Astrocyte of the cerebellum (primary cell): Measurements from ENCODE around the gene PCCA.
"Not testable (repeated sequence)": the region's sequence is repeated elsewhere in the genome, so short reads cannot be mapped to it uniquely, and the experiment has no call there.

Experiments
- DNase-seq: peaks from one replicate; pipeline ENCODE4 v3.0.0-alpha.2; 2011; ENCODE audit warnings: low read depth
- H3K4me3 ChIP-seq: 2 replicates; pipeline ENCODE4 v1.5.1; 2011; ENCODE audit warnings: mild to moderate bottlenecking, low read depth, low read length, moderate library complexity
- in situ Hi-C: cut with HindIII; loops from 2 replicates; pipeline ENCODE4 v1.10.0; 2017; ENCODE audit warnings: low sequenced_read_pairs
- TF ChIP-seq, protein P1 (sequence below): IDR thresholded peaks from 2 replicates; pipeline ENCODE4 v1.5.1; 2012; ENCODE audit warnings: low read length, low read depth, moderate library complexity, mild to moderate bottlenecking; ENCODE audit errors: missing control alignments

Gene PCCA

GRCh38 chr13:100561599-100562204, 472.8 kb downstream of the PCCA start:
- no peak overlapping the region for H3K4me3 ChIP-seq
- in situ Hi-C loops, result loop anchor here (5.0 kb wide), 1 partner anchor 556 kb away; no protein-coding TSS in a partner anchor
- no peak for DNase-seq
- TF ChIP-seq, protein P1, sequence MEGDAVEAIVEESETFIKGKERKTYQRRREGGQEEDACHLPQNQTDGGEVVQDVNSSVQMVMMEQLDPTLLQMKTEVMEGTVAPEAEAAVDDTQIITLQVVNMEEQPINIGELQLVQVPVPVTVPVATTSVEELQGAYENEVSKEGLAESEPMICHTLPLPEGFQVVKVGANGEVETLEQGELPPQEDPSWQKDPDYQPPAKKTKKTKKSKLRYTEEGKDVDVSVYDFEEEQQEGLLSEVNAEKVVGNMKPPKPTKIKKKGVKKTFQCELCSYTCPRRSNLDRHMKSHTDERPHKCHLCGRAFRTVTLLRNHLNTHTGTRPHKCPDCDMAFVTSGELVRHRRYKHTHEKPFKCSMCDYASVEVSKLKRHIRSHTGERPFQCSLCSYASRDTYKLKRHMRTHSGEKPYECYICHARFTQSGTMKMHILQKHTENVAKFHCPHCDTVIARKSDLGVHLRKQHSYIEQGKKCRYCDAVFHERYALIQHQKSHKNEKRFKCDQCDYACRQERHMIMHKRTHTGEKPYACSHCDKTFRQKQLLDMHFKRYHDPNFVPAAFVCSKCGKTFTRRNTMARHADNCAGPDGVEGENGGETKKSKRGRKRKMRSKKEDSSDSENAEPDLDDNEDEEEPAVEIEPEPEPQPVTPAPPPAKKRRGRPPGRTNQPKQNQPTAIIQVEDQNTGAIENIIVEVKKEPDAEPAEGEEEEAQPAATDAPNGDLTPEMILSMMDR, result no peak

- TF ChIP-seq, protein P1, result no peak
- no peak for DNase-seq
- no peak overlapping the region for H3K4me3 ChIP-seq
- in situ Hi-C loops, result loop anchor here (5.0 kb wide), 1 partner anchor 554 kb away; no protein-coding TSS in a partner anchor
Measured at GRCh38 chr13:100563779-100564178, 474.9 kb downstream of the PCCA start.

DNA sequence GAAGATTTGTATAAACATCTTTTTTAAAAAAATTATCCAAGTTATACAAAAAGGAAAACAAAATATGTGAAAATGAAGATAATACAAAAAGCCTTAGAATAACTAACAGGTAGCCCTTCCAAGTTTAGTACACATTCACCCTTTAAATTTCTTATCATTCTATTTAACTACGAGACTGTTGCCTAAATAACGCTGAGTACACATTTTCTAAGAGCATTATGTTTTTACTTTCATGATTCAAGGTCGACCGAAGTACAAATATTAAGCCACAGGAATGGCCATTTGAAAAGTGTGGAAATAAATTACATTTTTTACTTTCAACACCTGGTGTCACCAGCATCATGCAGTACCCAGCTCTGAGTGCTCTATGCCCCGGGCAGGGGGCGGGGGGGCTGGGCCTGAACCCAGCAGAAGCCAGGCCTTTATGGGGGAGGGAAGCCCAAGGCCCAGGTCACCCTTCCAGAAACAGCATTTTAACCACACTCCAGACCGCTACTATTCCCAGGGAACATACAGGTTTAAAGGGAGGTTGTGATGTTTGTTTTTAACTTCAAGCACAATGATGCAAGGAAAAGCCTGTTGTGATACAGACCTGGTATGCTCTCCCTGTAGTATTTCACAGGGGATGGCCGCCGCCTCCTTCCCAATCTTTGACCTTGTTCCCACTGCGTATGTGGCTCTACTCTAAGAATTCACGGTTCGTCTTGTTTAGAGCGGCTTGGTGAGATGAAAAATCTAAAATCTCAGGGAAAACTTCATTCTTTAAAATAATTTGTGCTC, 475.7 kb downstream of the PCCA start:
- no peak for DNase-seq
- TF ChIP-seq, protein P1, result no peak
- no peak overlapping the region for H3K4me3 ChIP-seq
- in situ Hi-C loops, result loop anchor here (5.0 kb wide), 1 partner anchor 553 kb away; no protein-coding TSS in a partner anchor

DNA sequence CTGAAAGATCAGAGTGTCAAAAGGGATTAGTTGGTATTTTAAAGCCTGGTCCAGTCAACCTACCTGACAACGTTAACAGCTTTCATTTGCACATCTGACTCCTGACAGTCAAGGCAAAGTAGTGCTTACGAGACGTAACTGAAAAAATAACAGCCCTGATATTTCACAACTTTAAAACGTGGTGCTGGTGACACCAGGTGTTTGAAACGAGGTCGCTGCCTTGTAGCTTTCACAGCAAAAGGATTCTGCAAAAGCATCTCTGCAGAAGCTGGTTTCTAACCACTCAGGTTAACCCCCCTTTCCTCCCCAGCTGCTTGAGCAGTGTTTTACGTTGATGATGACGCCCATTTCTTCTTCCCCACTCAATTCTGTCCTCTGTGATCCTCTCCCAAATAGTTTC, 476.4 kb downstream of the PCCA start:
- no peak for DNase-seq
- in situ Hi-C loops, result no loop called here
- no peak overlapping the region for H3K4me3 ChIP-seq
- TF ChIP-seq, protein P1, result no peak

DNA sequence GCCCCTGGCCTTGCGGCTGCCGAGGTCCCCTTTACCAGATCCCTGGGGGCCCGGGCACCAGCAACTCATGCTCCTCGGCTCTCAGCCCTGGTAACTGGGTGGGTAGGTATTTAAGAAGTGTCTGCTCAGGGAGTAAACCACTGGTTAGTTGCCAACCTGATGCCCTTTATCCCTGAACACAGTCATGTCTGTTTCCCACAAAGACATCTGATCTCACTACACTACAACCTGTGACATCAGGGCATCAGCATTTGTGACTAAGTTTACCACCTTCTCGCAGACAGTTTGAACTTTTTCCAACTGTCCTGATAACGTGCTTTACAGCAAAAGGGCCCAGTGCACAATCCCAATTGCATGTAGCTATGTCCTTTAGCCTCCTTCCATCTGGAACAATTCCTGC, 477.6 kb downstream of the PCCA start:
- TF ChIP-seq, protein P1, result no peak
- in situ Hi-C loops, result no loop called here
- no peak overlapping the region for H3K4me3 ChIP-seq
- DNase-seq, result no peak

GRCh38 chr13:100573121-100573520, 484.2 kb downstream of the PCCA start:
- TF ChIP-seq, protein P1, result peak; percentile 70
- in situ Hi-C loops, result no loop called here
- DNase-seq, result peak; percentile 70
- no peak overlapping the region for H3K4me3 ChIP-seq

GRCh38 chr13:100577239-100577638, 488.3 kb downstream of the PCCA start:
- in situ Hi-C loops, H3K4me3 ChIP-seq, DNase-seq: not testable (repeated sequence)
